OCI-LY3 (cell line): Measurements from ENCODE around the gene FHOD3.

ENCODE experiments used
- H2AFZ ChIP-seq: fragments of 200-600, 300-600 bp; shearing (Covaris generic); 2 replicates; pipeline ENCODE4 v1.6.0; 2014; ENCODE audit warnings: antibody characterized with exemption, low read depth, low read length
- H3K27ac ChIP-seq: fragments of 200-600, 300-600 bp; sonication (generic); 2 replicates; pipeline ENCODE4 v1.5.1; 2014; ENCODE audit warnings: mild to moderate bottlenecking, low read length, moderate library complexity, mixed read lengths
- H3K27me3 ChIP-seq: fragments of 200-600, 300-600 bp; sonication (generic); 2 replicates; pipeline ENCODE4 v1.6.1; 2014; ENCODE audit warnings: low read depth, low read length, mixed read lengths
- H3K36me3 ChIP-seq: fragments of 200-600, 300-600 bp; sonication (generic); replicated peaks from 2 replicates; pipeline ENCODE3; 2014; ENCODE audit warnings: low read depth, low read length, mixed read lengths
- H3K4me1 ChIP-seq: fragments of 300-600, 200-600 bp; sonication (generic); 2 replicates; pipeline ENCODE4 v1.6.1; 2014; ENCODE audit warnings: low read length, mixed read lengths
- H3K4me2 ChIP-seq: fragments of 200-600, 300-600 bp; sonication (generic); 2 replicates; pipeline ENCODE4 v1.6.1; 2014; ENCODE audit warnings: low read length, mixed read lengths
- H3K4me3 ChIP-seq: fragments of 300-600, 200-600 bp; sonication (generic); 2 replicates; pipeline ENCODE4 v1.5.1; 2014; ENCODE audit warnings: antibody characterized with exemption, mild to moderate bottlenecking, low read length, moderate library complexity
- H3K79me2 ChIP-seq: fragments of 300-600, 200-600 bp; shearing (Covaris generic); 2 replicates; pipeline ENCODE4 v1.6.1; 2014; ENCODE audit warnings: mild to moderate bottlenecking, low read length, mixed read lengths
- H3K9ac ChIP-seq: fragments of 300-600, 200-600 bp; shearing (Covaris generic); 2 replicates; pipeline ENCODE4 v1.6.0; 2014; ENCODE audit warnings: mild to moderate bottlenecking, low read length, moderate library complexity
- H3K9me3 ChIP-seq: fragments of 200-600, 300-600 bp; shearing (Covaris generic); 2 replicates; pipeline ENCODE4 v1.6.1; 2014; ENCODE audit warnings: low read length, mixed read lengths; ENCODE audit not compliant: insufficient read depth
- H4K20me1 ChIP-seq: fragments of 200-600, 300-600 bp; sonication (generic); 2 replicates; pipeline ENCODE4 v1.6.1; 2016; ENCODE audit warnings: low read length, mixed read lengths; ENCODE audit not compliant: insufficient read depth
- CTCF ChIP-seq: fragments of 200-600, 300-600 bp; sonication (generic); IDR thresholded peaks from 2 replicates; pipeline ENCODE4 v1.5.1; 2014; ENCODE audit warnings: antibody characterized with exemption, low read length, low read depth
- EZH2phosphoT487 ChIP-seq: fragments of 200-600 bp; shearing (Covaris generic); IDR thresholded peaks from 2 replicates; pipeline ENCODE4 v1.6.1; 2018; ENCODE audit warnings: antibody characterized with exemption, mixed run types, low read depth

FHOD3 gene

DNA sequence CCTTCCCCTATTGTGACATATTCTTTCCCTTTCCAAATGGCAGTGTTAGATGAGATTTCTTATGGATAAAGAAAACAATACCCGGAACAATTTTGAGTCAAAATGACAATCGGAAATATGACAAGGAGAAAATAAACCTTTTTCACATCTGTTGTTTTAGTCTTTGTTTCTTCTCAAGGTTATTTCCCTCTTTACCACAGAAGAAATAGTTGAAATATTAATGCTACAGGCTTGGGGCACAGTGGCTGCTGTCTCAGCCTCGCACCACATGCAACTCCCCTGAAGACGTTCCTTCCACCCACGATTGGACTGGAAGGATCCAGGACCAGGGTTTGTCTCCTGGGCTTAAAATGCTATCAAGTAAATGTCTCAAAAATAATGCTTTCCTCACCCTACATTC, 77.6 kb downstream of the FHOD3 start:
- Histone ChIP-seq H3K9ac (no peak overlapping the region), H3K27ac (no peak overlapping the region), H3K4me2 (no peak overlapping the region), H3K79me2 (no peaks in the 10 kb centered on the region), H2AFZ (no peak overlapping the region), H3K4me1 (no peaks in the 10 kb centered on the region), H3K9me3 (no peaks in the 10 kb centered on the region), H3K4me3 (no peak overlapping the region), H4K20me1 (no peaks in the 10 kb centered on the region), H3K27me3 (peaks cover 12% of the 10 kb centered on the region; the same call in 1 of the 2 replicates), H3K36me3 (no peaks in the 10 kb centered on the region)
- TF ChIP-seq EZH2phosphoT487 (no peak), CTCF (no peak)

DNA sequence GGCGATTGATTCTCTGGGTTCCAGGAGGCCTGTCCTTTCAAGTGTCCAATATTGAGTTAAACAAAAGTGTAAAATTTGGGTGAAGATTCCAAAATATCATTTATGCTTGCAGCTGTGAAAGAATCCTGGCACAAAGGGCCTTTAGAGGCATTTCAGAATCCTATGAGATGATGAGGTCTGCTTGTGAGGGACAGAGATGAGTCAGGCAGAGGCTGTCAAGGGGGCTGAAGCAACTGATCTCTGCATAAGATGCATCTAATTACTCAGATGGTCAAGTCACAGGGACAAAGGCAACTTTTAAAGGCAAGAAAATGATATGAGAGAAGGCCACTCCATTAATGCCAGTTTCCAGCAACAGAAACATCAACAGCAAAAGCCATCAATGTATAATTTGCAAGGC, 78.8 kb downstream of the FHOD3 start:
- no peak overlapping the region for H3K27ac ChIP-seq
- no peak overlapping the region for H2AFZ ChIP-seq
- no peak overlapping the region for H3K4me2 ChIP-seq
- TF ChIP-seq EZH2phosphoT487 (no peak), CTCF (no peak)
- no peaks in the 10 kb centered on the region for H3K9me3 ChIP-seq
- no peak overlapping the region for H3K9ac ChIP-seq
- H4K20me1 ChIP-seq, result no peaks in the 10 kb centered on the region
- peaks cover 11% of the 10 kb centered on the region; the same call in 1 of the 2 replicates for H3K27me3 ChIP-seq
- H3K79me2 ChIP-seq, result no peaks in the 10 kb centered on the region
- no peaks in the 10 kb centered on the region for H3K36me3 ChIP-seq
- no peak overlapping the region for H3K4me3 ChIP-seq
- no peaks in the 10 kb centered on the region for H3K4me1 ChIP-seq

DNA sequence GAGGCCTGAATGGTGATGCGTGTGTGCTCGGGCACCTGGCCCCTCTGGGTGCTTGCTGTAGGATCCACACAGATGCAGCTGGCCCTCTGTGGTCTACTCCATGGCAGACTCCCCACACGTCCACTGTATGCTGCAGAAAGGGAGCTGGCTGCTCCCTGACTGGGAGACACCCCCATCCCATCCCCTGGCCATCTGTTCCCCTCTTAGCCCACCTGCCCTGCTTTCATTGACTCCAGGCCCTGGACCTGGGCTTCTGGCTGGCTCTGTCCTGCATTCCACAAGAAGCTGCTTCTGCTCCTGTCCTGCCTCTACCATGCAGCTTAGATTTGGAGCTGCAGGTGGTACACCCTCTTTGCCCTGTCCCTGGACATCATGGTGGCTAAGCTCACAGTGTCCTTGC, 80.1 kb downstream of the FHOD3 start:
- no peaks in the 10 kb centered on the region for H3K79me2 ChIP-seq
- no peaks in the 10 kb centered on the region for H4K20me1 ChIP-seq
- no peaks in the 10 kb centered on the region for H3K4me1 ChIP-seq
- H3K27ac ChIP-seq, result no peak overlapping the region
- no peaks in the 10 kb centered on the region for H3K9me3 ChIP-seq
- H3K27me3 ChIP-seq, result peaks cover 11% of the 10 kb centered on the region; the same call in 1 of the 2 replicates
- H2AFZ ChIP-seq, result no peak overlapping the region
- H3K36me3 ChIP-seq, result no peaks in the 10 kb centered on the region
- no peak overlapping the region for H3K9ac ChIP-seq
- TF ChIP-seq EZH2phosphoT487 (no peak), CTCF (no peak)
- no peak overlapping the region for H3K4me3 ChIP-seq
- H3K4me2 ChIP-seq, result no peak overlapping the region

- H3K9ac ChIP-seq, result no peak overlapping the region
- H3K9me3 ChIP-seq, result no peaks in the 10 kb centered on the region
- no peak overlapping the region for H3K4me2 ChIP-seq
- H3K27ac ChIP-seq, result no peak overlapping the region
- no peaks in the 10 kb centered on the region for H3K79me2 ChIP-seq
- TF ChIP-seq EZH2phosphoT487, result no peak
- no peak for TF ChIP-seq CTCF
- no peaks in the 10 kb centered on the region for H3K36me3 ChIP-seq
- H3K4me1 ChIP-seq, result no peaks in the 10 kb centered on the region
- no peak overlapping the region for H3K4me3 ChIP-seq
- no peak overlapping the region for H2AFZ ChIP-seq
- peaks cover 7% of the 10 kb centered on the region; the same call in 1 of the 2 replicates for H3K27me3 ChIP-seq
- H4K20me1 ChIP-seq, result no peaks in the 10 kb centered on the region
These were observed 80.7 kb downstream of the FHOD3 start for GRCh38 chr18:36378205-36378604.
